GM18517 (cell line): ENCODE measurements around the gene KLHL22.
"Not testable (repeated sequence)": the region's sequence is repeated elsewhere in the genome, so short reads cannot be mapped to it uniquely, and the experiment has no call there.

Experiments
- ATAC-seq: cut with Tn5 transposase; IDR thresholded peaks from one replicate; pipeline ENCODE4 v1.9.1; 2021; ENCODE audit warnings: mild to moderate bottlenecking, moderate library complexity; ENCODE audit not compliant: unreplicated experiment

Gene KLHL22

GRCh38 chr22:20506543-20507252 lies 11.1 kb upstream of the KLHL22 start:
- no peak for ATAC-seq

DNA sequence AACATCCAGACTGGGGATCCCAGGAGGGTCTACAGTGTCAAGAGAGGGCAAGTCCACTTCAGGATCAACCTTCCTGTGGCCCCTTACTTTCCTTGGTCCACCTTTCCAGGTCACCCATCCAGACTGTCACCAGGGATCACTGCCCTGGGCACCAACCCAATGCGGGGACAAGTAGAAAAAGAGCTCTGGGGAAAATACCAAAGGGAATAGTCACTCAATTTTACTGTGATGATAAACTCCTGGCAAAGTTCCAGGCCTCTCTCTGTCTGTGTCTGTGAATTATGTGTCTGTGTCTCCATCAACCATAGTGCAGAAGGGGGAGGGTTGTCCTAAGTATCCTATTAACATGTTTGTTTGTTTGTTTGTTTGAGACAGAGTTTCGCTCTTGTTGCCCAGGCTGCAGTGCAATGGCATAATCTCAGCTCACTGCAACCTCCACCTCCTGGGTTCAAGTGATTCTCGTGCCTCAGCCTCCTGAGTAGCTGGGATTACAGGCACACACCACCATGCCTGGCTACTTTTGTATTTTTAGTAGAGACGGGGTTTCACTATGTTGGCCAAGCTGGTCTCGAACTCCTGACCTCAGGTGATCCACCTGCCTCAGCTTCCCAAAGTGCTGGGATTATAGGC lies 8.8 kb upstream of the KLHL22 start:
- not testable (repeated sequence) for ATAC-seq

GRCh38 chr22:20503816-20504215 lies 8.2 kb upstream of the KLHL22 start:
- no peak for ATAC-seq

GRCh38 chr22:20499769-20500168 lies 4.2 kb upstream of the KLHL22 start:
- ATAC-seq = no peak

GRCh38 chr22:20498913-20499312 lies 3.3 kb upstream of the KLHL22 start:
- no peak for ATAC-seq

GRCh38 chr22:20497426-20497825 lies 1.8 kb upstream of the KLHL22 start:
- no peak for ATAC-seq

- peak; percentile 63 for ATAC-seq
Measured at GRCh38 chr22:20495861-20496681, 476 bp upstream of the KLHL22 start.

DNA sequence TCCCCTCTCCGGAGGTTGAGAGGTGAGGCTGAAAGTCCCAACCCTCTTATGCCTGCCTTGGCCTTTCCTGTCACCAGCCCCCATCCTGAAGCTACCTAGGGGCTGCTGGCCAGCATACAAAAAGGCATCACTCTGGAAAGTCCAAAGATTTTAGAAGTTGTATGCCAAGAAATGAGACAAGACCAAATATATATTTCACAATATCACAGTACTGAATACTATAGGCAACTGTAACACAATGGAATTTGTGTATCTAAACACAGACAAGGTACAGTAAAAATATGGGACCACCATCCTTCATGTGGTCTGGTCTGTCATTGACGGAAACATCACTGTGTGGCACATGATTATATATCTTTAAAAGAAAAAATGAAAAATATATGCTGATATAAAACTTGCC lies 4.2 kb downstream of the KLHL22 start:
- ATAC-seq = no peak

DNA sequence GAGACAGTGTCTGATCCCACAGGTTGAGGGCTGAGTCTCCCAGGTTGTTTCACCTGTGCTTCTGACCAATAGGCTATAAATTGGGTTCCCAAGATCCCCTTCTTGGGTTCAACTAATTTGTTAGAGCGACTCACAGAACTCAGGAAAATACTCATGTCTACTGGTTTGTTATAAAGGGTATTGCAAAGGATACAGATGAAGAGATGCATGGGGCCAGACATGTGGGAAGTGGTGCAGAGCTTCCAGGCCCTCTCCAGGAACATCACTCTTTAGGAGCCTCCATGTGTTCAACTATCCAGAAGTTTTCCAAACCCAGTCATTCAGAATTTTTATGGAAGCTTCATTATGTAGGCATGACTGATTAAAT lies 4.7 kb downstream of the KLHL22 start:
- no peak for ATAC-seq

- ATAC-seq = no peak
Measured at GRCh38 chr22:20490183-20490940, 5.2 kb downstream of the KLHL22 start.

DNA sequence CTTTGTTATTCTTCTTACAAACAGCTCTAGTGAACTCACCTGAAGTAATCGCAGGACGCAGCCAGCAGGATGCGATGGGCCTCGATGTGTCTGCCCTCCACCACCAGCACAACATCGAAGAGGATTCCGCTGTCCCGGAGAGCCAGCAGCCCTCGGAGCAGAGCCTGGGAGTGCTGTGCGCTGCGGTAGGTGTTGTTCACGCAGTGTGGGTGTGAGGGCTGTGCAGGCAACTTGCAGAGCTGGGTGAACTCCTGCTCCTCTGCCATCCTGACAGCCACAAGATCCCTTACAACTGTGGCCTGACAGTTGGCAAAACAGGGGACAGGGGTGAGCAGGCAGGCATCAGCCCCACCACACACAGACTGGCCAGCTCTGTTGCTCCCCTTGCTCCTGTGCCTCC lies 6.6 kb downstream of the KLHL22 start:
- ATAC-seq = no peak

DNA sequence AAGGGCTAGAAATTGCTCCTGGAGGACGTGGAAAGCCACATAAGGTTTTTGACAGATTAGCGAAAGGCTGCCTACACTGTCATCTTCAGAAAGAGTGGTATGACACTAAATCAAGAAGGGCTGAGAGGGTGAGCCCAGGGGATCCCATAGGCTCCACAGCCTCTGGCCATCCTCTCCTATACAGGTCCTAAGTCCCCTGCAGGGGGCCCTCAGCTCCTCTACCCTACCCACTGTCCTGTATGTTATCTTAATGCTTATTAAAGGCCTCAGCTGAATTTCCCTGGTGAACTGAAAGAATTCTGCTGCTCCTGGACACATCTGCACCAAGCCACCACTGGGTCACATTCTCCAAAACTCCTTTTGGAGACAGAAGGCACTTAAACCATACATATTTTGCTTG lies 7.9 kb downstream of the KLHL22 start:
- ATAC-seq = no peak

- no peak for ATAC-seq
Measured at GRCh38 chr22:20486229-20486628, 9.4 kb downstream of the KLHL22 start.

DNA sequence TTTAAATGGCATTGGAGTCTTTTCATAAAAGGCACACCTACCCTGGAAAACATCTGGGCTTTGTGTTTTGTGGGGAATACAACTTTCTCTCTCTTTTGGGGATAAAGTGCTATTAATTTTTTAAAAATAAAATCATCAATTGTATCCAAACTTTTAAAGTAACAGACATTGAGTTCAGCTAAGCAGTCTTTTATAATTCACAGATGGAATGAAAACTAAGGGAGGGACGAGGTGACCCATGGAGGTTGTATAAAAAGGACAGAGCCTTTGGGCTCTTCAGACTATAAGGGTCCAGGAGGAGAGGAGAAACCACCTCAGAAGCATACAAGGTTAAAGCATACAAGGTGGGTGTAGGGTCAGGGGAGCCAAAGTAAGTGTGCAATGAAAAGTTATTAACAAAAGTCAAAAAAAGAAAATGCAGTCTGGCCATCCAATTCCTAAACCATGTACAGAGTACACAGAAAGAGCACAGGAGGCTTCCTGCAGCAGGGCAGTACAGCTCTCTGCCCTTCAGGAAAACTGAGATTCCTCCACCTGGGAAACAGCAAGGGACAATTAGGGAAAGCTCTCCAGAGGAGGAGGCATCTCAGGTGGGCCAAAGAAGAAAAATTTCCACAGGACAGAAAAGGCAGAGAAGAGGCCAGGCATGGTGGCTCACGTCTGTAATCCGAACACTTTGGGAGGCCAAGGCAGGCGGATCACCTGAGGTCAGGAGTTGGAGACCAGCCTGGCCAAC lies 10.5 kb downstream of the KLHL22 start:
- no peak for ATAC-seq

- ATAC-seq = no peak
Measured at GRCh38 chr22:20483771-20484170, 11.8 kb downstream of the KLHL22 start.

- ATAC-seq = not testable (repeated sequence)
Measured at GRCh38 chr22:20483143-20483506, 12.5 kb downstream of the KLHL22 start.

GRCh38 chr22:20479612-20480196 lies 15.9 kb downstream of the KLHL22 start:
- ATAC-seq = no peak

- ATAC-seq = not testable (repeated sequence)
Measured at GRCh38 chr22:20478059-20478458, 17.5 kb downstream of the KLHL22 start.

- not testable (repeated sequence) for ATAC-seq
Measured at GRCh38 chr22:20475569-20475968, 20.0 kb downstream of the KLHL22 start.

- no peak for ATAC-seq
Measured at GRCh38 chr22:20475115-20475436, 20.5 kb downstream of the KLHL22 start.
